CD14-positive monocyte (primary cell): ENCODE results near the gene ZNF470. TPM values are rescaled to one million over a fixed set of nuclear protein-coding genes. Genes with fewer than 3 reads are reported as not detected.

Experiments
- DNase-seq, 3 donors: peaks; one replicate each; pipeline ENCODE4 v3.0.0-alpha.2; 2011 to 2022
- H2AFZ ChIP-seq: 2 replicates; pipeline ENCODE4 v1.6.0; 2012; ENCODE audit warnings: mild to moderate bottlenecking, low read depth, low read length, inconsistent platforms; ENCODE audit not compliant: insufficient read depth, poor library complexity, severe bottlenecking
- H3K27ac ChIP-seq, 2 donors: 1 replicate in 1 of 2; 2 replicates in 1 of 2; pipeline ENCODE4 v1.5.1; 2012 to 2013; ENCODE audit warnings: low read length in 2 of 2, control low read depth in 1 of 2, inconsistent platforms in 1 of 2, low read depth in 1 of 2, mild to moderate bottlenecking in 1 of 2
- H3K27me3 ChIP-seq, 2 donors: one replicate each; pipeline versions ENCODE4 v1.6.0 to v1.6.1; 2011 to 2013; ENCODE audit warnings: low read length in 2 of 2; ENCODE audit not compliant: control insufficient read depth in 2 of 2, insufficient read depth in 2 of 2
- H3K36me3 ChIP-seq, 2 donors: replicated peaks in 1 of 2; 1 replicate in 1 of 2; 2 replicates in 1 of 2; pipeline versions ENCODE4 v1.5.1 to v1.6.1; 2012 to 2013; ENCODE audit warnings: low read length in 2 of 2, control low read depth in 1 of 2, inconsistent platforms in 1 of 2, mild to moderate bottlenecking in 1 of 2; ENCODE audit not compliant: insufficient read depth in 2 of 2, control insufficient read depth in 1 of 2
- H3K4me1 ChIP-seq, 2 donors: 1 replicate in 1 of 2; 2 replicates in 1 of 2; pipeline versions ENCODE4 v1.5.1 to v1.6.1; 2012 to 2013; ENCODE audit warnings: low read length in 2 of 2, control low read depth in 1 of 2, inconsistent platforms in 1 of 2, mild to moderate bottlenecking in 1 of 2, moderate library complexity in 1 of 2; ENCODE audit not compliant: insufficient read depth in 2 of 2, control insufficient read depth in 1 of 2
- H3K4me2 ChIP-seq: replicated peaks from 2 replicates; pipeline ENCODE3; 2012; ENCODE audit warnings: low read length, moderate library complexity, mild to moderate bottlenecking; ENCODE audit not compliant: poor library complexity, severe bottlenecking; ENCODE audit errors: extremely low read depth
- H3K4me3 ChIP-seq, 3 experiments: fragments of 200-600 bp in 1 of 3; sonication (generic) in 1 of 3; replicated peaks in 1 of 3; 1 replicate in 2 of 3; 2 replicates in 1 of 3; pipeline ENCODE4 v1.5.1; 2011 to 2013; ENCODE audit warnings: low read length in 3 of 3, mild to moderate bottlenecking in 3 of 3, control low read depth in 2 of 3, low read depth in 2 of 3, inconsistent platforms in 1 of 3, moderate library complexity in 1 of 3
- H3K79me2 ChIP-seq: 2 replicates; pipeline ENCODE4 v1.6.0; 2012; ENCODE audit warnings: mild to moderate bottlenecking, control low read depth, inconsistent platforms, low read length, moderate library complexity; ENCODE audit not compliant: insufficient read depth
- H3K9ac ChIP-seq: 2 replicates; pipeline ENCODE4 v1.6.0; 2017; ENCODE audit warnings: low read length, mild to moderate bottlenecking; ENCODE audit not compliant: insufficient read depth, poor library complexity, severe bottlenecking
- H3K9me3 ChIP-seq, 2 donors: replicated peaks in 1 of 2; 1 replicate in 1 of 2; 2 replicates in 1 of 2; pipeline versions ENCODE4 v1.5.1 to v1.6.1; 2012 to 2013; ENCODE audit warnings: low read length in 2 of 2, control low read depth in 1 of 2; ENCODE audit not compliant: control insufficient read depth in 1 of 2, insufficient read depth in 1 of 2
- H4K20me1 ChIP-seq: 2 replicates; pipeline ENCODE4 v1.6.0; 2012; ENCODE audit warnings: mild to moderate bottlenecking, low read length, control low read depth, moderate library complexity; ENCODE audit not compliant: insufficient read depth
- H3K27ac Mint-ChIP-seq, 7 donors: one replicate each; pipeline ENCODE4 v1.8.0; 2020; ENCODE audit warnings: mild to moderate bottlenecking in 7 of 7, mixed read lengths in 7 of 7, moderate library complexity in 6 of 7, inconsistent platforms in 2 of 7
- H3K27me3 Mint-ChIP-seq, 3 donors: one replicate each; pipeline ENCODE4 v1.8.0; 2021 to 2022; ENCODE audit warnings: low read depth in 3 of 3, mild to moderate bottlenecking in 3 of 3, mixed read lengths in 3 of 3, moderate library complexity in 3 of 3, inconsistent platforms in 1 of 3
- H3K36me3 Mint-ChIP-seq, 2 donors: one replicate each; pipeline ENCODE4 v1.8.0; 2020; ENCODE audit warnings: mixed read lengths in 2 of 2, inconsistent platforms in 1 of 2, mild to moderate bottlenecking in 1 of 2
- H3K4me1 Mint-ChIP-seq: one replicate; pipeline ENCODE4 v1.8.0; 2020; ENCODE audit warnings: mild to moderate bottlenecking, mixed read lengths
- H3K4me3 Mint-ChIP-seq, 2 donors: one replicate each; pipeline ENCODE4 v1.8.0; 2020; ENCODE audit warnings: mild to moderate bottlenecking in 2 of 2, mixed read lengths in 2 of 2, moderate library complexity in 1 of 2
- H3K9me3 Mint-ChIP-seq, 7 donors: one replicate each; pipeline ENCODE4 v1.8.0; 2020 to 2022; ENCODE audit warnings: mixed read lengths in 7 of 7, mild to moderate bottlenecking in 6 of 7, moderate library complexity in 6 of 7, inconsistent platforms in 2 of 7
- CTCF ChIP-seq: fragments of 200-600 bp; IDR thresholded peaks from one replicate; pipeline ENCODE4 v1.8.0; 2022; ENCODE audit warnings: antibody characterized with exemption, mild to moderate bottlenecking
- WGBS: methylation state at CpG from one replicate; pipeline ENCODE4 v1.1.5; 2013; ENCODE audit warnings: missing lambda C conversion rate; ENCODE audit not compliant: insufficient coverage; 5-methylcytosine and 5-hydroxymethylcytosine counted together
- intact Hi-C, 2 donors: fragments of 100-400 bp; cut with micrococcal nuclease; formaldehyde crosslinking; loops; one replicate each; pipeline versions ENCODE4 v1.15.0 to v1.15.1; 2023
- polyA plus RNA-seq, 3 donors: library from polyadenylated mRNA; depleted of rRNA in 1 of 3; unstranded in 2 of 3; stranded (reverse) in 1 of 3; fragments of 300-500 nt in 2 of 3; fragments of >200 nt in 1 of 3; fragmentation: Illumina TruSeq in 2 of 3; gene quantifications; 1 replicate in 2 of 3; 2 replicates in 1 of 3; pipeline ENCODE4 v1.2.3, GENCODE V29; 2012 to 2021

Gene ZNF470
- polyA plus RNA-seq, 3 donors = 0.31 to 0.81 (median 0.40) TPM

GRCh38 chr19:56577719-56578602 is 10.7 kb downstream of the ZNF470 start:
- intact Hi-C loops = no loop called here
- H3K9me3 Mint-ChIP-seq = peaks cover 45 to 90% (median 76%) of the 10 kb centered on the region in 7 donors
- H3K4me3 Mint-ChIP-seq = no peak overlapping the region
- no peaks in the 10 kb centered on the region for H4K20me1 ChIP-seq
- TF ChIP-seq CTCF = no peak
- no peak overlapping the region for H3K4me2 ChIP-seq
- 92% methylated on average over 5 of the region's 11 CpGs for WGBS
- H3K79me2 ChIP-seq = no peaks in the 10 kb centered on the region
- H3K4me3 ChIP-seq = peak overlapping the region in 1 of 3 experiments; percentile 38
- H2AFZ ChIP-seq = no peak overlapping the region
- no peak overlapping the region for H3K9ac ChIP-seq
- H3K9me3 ChIP-seq = peaks cover 37 to 100% of the 10 kb centered on the region in 2 donors
- DNase-seq = no peak
- H3K4me1 Mint-ChIP-seq = no peaks in the 10 kb centered on the region
- H3K36me3 Mint-ChIP-seq = peaks cover 17 to 31% of the 10 kb centered on the region in 2 donors
- H3K4me1 ChIP-seq = no peaks in the 10 kb centered on the region
- H3K36me3 ChIP-seq = peaks cover 0 to 43% of the 10 kb centered on the region in 2 donors
- H3K27ac ChIP-seq = no peak overlapping the region
- no peak overlapping the region for H3K27ac Mint-ChIP-seq
- H3K27me3 ChIP-seq = no peaks in the 10 kb centered on the region
- peaks cover 0 to 2% (median 0%) of the 10 kb centered on the region in 3 donors for H3K27me3 Mint-ChIP-seq

- 80% methylated on average over 4 of the region's 4 CpGs for WGBS
- Histone ChIP-seq H3K9ac (peak overlapping the region; percentile 80), H3K4me3 (peak overlapping the region in 1 of 3 experiments; percentile 92), H4K20me1 (no peaks in the 10 kb centered on the region), H3K27me3 (no peaks in the 10 kb centered on the region), H3K79me2 (peaks cover 10% of the 10 kb centered on the region), H3K9me3 (peaks cover 49 to 54% of the 10 kb centered on the region in 2 donors), H2AFZ (peak overlapping the region; percentile 96), H3K27ac (no peak overlapping the region), H3K4me2 (peak overlapping the region; percentile 97), H3K36me3 (no peaks in the 10 kb centered on the region), H3K4me1 (peaks cover 13 to 17% of the 10 kb centered on the region in 2 donors)
- Mint-ChIP-seq H3K9me3 (peaks cover 46 to 73% (median 51%) of the 10 kb centered on the region in 7 donors), H3K27ac (peak overlapping the region in 1 of 7 donors; percentile 5), H3K36me3 (peaks cover 10 to 23% of the 10 kb centered on the region in 2 donors), H3K27me3 (no peaks in the 10 kb centered on the region), H3K4me3 (peak overlapping the region; percentile 93 to 94), H3K4me1 (peaks cover 14% of the 10 kb centered on the region)
- intact Hi-C loops = no loop called here
- no peak for TF ChIP-seq CTCF
- DNase-seq = no peak
Observed at GRCh38 chr19:56594446-56594782, 27.1 kb downstream of the ZNF470 start.
